ENCODE results near the gene EPHB4.

The EPHB4 gene

DNA sequence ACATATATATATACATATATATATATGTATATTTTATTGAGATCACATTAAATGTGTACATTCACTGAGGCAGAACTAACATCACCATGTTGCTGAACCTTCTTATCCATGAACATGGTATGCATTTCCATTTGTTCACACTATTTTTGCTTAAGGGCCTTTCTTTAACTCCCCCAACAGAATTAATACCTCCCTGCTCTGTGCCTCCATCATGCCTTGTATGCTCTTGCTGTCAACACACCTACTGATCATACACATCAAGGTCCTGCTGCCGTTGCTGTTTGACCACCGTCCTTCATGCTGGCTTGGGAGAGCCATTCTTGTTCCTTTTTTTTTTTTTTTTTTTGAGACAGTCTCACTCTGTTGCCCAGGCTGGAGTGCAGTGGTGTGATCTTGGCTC, 43.5 kb downstream of the EPHB4 start:
- H3K4me3 ChIP-seq (ENCODE audit: low read length) = no peak overlapping the region
- no peak for DNase-seq (ENCODE audit: low read depth)
- TF ChIP-seq, protein P1, sequence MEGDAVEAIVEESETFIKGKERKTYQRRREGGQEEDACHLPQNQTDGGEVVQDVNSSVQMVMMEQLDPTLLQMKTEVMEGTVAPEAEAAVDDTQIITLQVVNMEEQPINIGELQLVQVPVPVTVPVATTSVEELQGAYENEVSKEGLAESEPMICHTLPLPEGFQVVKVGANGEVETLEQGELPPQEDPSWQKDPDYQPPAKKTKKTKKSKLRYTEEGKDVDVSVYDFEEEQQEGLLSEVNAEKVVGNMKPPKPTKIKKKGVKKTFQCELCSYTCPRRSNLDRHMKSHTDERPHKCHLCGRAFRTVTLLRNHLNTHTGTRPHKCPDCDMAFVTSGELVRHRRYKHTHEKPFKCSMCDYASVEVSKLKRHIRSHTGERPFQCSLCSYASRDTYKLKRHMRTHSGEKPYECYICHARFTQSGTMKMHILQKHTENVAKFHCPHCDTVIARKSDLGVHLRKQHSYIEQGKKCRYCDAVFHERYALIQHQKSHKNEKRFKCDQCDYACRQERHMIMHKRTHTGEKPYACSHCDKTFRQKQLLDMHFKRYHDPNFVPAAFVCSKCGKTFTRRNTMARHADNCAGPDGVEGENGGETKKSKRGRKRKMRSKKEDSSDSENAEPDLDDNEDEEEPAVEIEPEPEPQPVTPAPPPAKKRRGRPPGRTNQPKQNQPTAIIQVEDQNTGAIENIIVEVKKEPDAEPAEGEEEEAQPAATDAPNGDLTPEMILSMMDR (conservative IDR thresholded peaks at IDR 0.05; ENCODE audit: low read depth, low read length) = no peak

DNA sequence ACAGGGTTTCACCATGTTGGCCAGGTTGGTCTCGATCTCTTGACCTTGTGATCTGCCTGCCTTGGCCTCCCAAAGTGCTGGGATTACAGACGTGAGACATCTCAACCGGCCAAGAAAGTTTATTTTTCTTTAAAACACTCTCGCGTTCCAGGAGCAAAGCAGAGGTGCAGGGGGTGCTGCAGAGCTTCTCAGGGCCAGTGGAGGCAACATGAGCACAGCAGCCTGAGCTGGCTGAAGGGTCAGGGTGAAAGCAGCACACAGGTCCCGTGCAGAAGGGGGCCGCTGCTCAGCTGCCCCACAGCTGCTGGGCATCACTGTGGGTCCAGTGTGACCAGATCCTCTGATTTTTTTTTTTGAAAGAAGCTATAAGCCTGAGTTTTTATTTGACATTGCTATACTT, 46.1 kb downstream of the EPHB4 start:
- no peak overlapping the region for H3K4me3 ChIP-seq (ENCODE audit: low read length)
- TF ChIP-seq, protein P1 (conservative IDR thresholded peaks at IDR 0.05; ENCODE audit: low read depth, low read length) = no peak
- DNase-seq (ENCODE audit: low read depth) = no peak

DNA sequence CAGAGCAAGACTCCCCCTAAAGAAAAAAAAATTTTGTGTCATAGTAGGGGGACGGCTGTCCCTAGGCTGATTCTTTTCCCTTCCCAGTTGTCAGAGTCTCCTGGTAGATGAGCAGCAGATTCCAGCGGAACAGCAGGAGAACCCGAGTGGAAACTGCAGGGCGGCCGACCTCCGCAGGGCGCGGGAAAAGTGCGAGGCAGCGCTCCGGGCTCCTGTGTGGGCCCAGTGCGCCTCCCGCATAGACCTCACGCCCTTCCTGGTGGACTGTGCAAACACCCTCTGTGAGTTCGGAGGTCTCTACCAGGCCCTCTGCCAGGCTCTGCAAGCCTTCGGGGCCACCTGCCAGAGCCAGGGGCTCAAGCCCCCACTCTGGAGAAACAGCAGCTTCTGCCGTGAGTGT, 48.0 kb downstream of the EPHB4 start:
- no peak for DNase-seq (ENCODE audit: low read depth)
- H3K4me3 ChIP-seq (ENCODE audit: low read length) = no peak overlapping the region
- TF ChIP-seq, protein P1 (conservative IDR thresholded peaks at IDR 0.05; ENCODE audit: low read depth, low read length) = no peak

DNA sequence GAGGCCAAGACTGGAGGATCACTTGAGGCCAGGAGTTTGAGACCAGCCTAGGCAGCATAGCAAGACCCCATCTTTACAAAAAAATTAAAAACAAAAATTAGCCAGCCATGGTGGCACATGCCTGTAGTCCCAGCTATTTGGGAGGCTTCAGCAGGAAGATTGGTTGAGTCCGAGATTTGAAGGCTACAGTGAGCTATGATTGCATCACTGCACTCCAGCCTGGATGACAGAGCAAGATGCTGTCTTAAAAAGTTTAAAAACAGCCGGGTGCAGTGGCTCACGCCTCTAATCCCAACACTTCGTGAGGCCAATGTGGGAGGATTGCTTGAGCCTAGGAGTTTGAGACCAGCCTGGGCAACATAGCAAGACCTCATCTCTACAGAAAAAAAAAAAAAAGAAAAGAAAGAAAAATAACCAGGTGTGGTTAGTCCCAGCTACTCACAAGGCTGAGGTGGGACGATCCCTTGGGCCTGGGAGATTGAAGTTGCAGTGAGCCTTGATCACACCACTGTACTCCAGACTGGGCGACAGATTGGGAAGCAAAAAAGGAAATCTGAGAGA, 49.2 kb downstream of the EPHB4 start:
- DNase-seq (ENCODE audit: low read depth) = no peak
- TF ChIP-seq, protein P1 (conservative IDR thresholded peaks at IDR 0.05; ENCODE audit: low read depth, low read length) = no peak
- H3K4me3 ChIP-seq (ENCODE audit: low read length) = no peak overlapping the region

DNA sequence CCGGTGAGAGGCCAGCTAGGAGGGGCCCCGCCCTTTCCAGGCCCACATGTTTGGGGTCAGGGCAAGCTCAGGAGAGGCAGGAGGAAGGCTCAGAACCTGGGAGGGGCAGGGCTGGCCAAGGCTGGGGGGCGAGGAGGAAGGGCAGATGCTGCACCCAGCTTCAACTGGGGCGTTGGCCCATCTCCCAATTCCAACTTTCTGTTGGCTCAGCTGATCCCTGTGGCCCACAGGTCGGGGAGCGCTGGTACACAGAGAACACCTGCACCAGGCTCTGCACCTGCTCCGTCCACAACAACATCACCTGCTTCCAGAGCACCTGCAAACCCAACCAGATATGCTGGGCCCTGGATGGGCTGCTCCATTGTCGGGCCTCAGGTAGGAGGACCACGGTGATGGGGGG, 53.8 kb downstream of the EPHB4 start:
- H3K4me3 ChIP-seq (ENCODE audit: low read length) = no peak overlapping the region
- TF ChIP-seq, protein P1 (conservative IDR thresholded peaks at IDR 0.05; ENCODE audit: low read depth, low read length) = no peak
- no peak for DNase-seq (ENCODE audit: low read depth)

DNA sequence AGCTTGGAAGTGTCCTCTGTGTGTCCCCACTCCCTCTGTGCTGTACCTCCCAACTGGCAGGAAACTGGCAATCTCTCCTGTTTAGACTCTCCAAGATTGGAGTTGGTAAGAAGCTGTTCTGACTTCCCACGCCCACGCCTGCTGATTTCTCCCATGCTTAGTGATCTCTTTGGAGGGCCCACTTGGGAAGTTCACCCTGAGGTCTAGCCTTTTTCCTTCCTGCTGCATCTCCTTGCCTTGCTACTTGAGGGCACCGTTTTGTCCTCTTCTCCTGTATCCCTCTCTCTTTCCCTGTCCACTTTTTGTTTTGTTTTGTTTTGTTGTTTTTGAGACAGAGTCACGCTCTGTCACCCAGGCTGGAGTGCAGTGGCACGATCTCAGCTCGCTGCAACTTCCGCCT, 58.5 kb downstream of the EPHB4 start:
- DNase-seq (ENCODE audit: low read depth) = no peak

DNA sequence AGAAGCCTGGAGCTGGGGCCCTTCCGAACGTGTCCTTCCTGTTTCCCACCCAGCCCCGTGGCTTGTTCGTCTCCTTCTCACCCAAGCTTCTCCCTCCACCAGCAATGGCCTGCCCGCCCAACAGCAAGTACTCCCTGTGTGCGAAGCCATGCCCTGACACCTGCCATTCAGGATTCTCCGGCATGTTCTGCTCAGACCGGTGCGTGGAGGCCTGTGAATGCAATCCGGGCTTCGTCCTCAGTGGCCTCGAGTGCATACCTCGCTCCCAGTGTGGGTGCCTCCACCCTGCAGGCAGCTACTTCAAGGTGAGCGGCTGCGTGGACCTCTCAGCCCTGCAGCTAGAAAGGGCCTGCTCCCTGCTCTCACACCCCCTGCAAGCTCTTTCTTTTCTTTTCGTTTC, 62.1 kb downstream of the EPHB4 start:
- TF ChIP-seq, protein P1 (conservative IDR thresholded peaks at IDR 0.05; ENCODE audit: low read depth, low read length) = no peak
- no peak overlapping the region for H3K4me3 ChIP-seq (ENCODE audit: low read length)
- no peak for DNase-seq (ENCODE audit: low read depth)

More for the DNA sequence above, 58.5 kb downstream of the EPHB4 start:
- TF ChIP-seq, protein P1 (conservative IDR thresholded peaks at IDR 0.05; ENCODE audit: low read depth, low read length) = no peak
- H3K4me3 ChIP-seq (ENCODE audit: low read length) = no peak overlapping the region
